Cardiac fibroblast (primary cell): ENCODE data around the gene GALNT17.
A peak's percentile ranks its signal among the peaks of the same experiment; 100 is the strongest.

Experiments used
- DNase-seq, 2 donors: peaks; one replicate each; pipeline versions ENCODE4 v3.0.0 to v3.0.0-alpha.2; 2010; ENCODE audit warnings: low read depth in 2 of 2
- H3K4me3 ChIP-seq, 2 donors: replicated peaks in 1 of 2; 1 replicate in 1 of 2; 2 replicates in 1 of 2; pipeline ENCODE4 v1.5.1; 2011; ENCODE audit warnings: low read depth in 2 of 2, low read length in 2 of 2, mild to moderate bottlenecking in 2 of 2, moderate library complexity in 1 of 2
- CTCF ChIP-seq: IDR thresholded peaks from one replicate; pipeline ENCODE4 v1.5.1; 2011; ENCODE audit warnings: low read depth, mild to moderate bottlenecking, low read length, inconsistent platforms

Gene GALNT17

GRCh38 chr7:71130031-71130679 lies 1.8 kb upstream of the GALNT17 start:
- TF ChIP-seq CTCF, result no peak
- H3K4me3 ChIP-seq, result no peak overlapping the region
- no peak for DNase-seq

GRCh38 chr7:71131256-71132126 lies 453 bp upstream of the GALNT17 start:
- H3K4me3 ChIP-seq, result peak overlapping the region in 1 of 2 donors; percentile 21
- peak in 1 of 2 donors; percentile 4 for DNase-seq
- no peak for TF ChIP-seq CTCF

DNA sequence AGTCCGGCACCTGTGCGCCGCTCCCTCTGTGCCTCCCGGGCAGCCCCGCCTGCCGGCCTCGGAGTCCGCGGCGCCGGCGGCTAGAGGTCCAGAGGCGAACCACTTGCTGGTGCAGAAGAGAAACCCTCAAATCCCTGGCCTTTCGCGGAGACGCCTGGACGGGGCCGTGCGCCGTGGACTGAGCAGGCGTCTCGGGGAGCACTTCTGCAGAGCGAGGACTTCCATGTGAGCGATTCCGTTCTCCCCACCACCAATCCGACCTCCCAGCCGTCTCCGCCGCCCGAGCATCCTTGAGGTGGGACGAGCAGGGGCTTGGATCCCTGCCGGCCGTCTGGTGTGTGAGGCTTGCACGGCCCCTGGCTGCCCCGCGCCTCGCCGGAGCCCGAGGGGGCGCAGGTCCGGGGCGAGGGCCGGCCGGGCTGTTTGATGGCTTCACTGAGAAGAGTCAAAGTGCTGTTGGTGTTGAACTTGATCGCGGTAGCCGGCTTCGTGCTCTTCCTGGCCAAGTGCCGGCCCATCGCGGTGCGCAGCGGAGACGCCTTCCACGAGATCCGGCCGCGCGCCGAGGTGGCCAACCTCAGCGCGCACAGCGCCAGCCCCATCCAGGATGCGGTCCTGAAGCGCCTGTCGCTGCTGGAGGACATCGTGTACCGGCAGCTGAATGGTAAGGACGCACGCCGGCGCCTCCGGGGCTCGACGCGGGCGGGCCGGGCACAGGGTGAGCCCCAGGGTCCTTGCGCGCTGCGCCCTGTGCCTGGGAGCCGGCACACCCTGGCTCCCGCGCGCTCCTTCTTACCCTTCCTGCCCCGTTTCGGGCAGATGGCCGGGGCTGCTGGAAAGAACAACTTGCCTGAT lies 660 bp downstream of the GALNT17 start:
- TF ChIP-seq CTCF, result no peak
- H3K4me3 ChIP-seq, result no peak overlapping the region
- peak in 1 of 2 donors; percentile 14 for DNase-seq

- no peak for DNase-seq
Observed at GRCh38 chr7:71133232-71133622, 1.3 kb downstream of the GALNT17 start.

DNA sequence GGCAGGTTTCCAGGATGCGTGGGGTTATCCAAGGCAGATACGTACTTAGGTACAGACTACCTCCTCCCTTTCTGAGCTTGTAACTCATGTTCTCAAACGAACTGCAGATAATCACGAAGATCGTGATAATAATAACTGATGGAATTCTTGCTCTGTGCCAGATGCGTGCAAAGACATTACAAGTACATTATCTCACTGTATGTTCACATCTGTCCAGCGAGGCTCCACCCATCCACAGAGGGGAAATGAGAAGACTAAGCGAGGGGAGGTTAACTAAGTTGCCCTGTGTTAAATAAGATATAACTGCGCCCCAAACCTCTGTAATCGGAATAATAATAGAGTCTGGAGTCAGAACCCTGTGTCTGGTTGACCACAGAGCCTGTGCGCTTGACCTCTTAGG lies 1.9 kb downstream of the GALNT17 start:
- no peak overlapping the region for H3K4me3 ChIP-seq
- no peak for TF ChIP-seq CTCF
- no peak for DNase-seq

More at GRCh38 chr7:71133232-71133622, 1.3 kb downstream of the GALNT17 start:
- TF ChIP-seq CTCF, result no peak
- no peak overlapping the region for H3K4me3 ChIP-seq

DNA sequence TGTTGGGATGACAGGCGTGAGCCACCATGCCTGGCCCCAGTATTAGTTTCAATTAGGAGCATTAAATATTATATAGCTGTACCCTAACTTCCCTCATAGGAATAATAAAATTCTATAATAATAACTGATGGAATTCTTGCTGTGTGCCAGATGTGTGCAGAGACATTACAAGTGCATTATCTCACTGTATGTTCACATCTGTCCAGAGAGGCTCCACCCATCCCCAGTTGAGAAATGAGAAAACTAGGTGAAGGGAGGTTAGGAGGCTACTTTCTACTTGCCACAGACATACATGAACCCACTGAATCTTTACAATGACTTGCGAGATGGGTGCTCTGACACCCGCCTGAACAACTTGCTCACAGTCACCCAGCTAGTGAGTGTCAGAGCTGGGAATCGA lies 3.2 kb downstream of the GALNT17 start:
- DNase-seq, result no peak
- H3K4me3 ChIP-seq, result no peak overlapping the region

More for the DNA sequence above, 3.2 kb downstream of the GALNT17 start:
- TF ChIP-seq CTCF, result no peak
